HepG2 (cell line): Measurements from ENCODE around the gene TRMT1. TPM values are rescaled to one million over a fixed set of nuclear protein-coding genes. Genes with fewer than 3 reads are reported as not detected.

Experiments
- CBX2 ChIP-seq, 2 experiments: fragments of 200-600 bp in 1 of 2; sonication (generic); formaldehyde crosslinking in 1 of 2; IDR thresholded peaks; 2 replicates each; pipeline versions ENCODE4 v1.7.0 to v1.8.1; 2018 to 2022; ENCODE audit warnings: low read depth in 2 of 2, low read length in 1 of 2, mild to moderate bottlenecking in 1 of 2, missing genetic modification reagents in 1 of 2
- FLYWCH1 ChIP-seq: sonication (generic); formaldehyde crosslinking; IDR thresholded peaks from 2 replicates; pipeline ENCODE4 v1.8.1; 2023; ENCODE audit warnings: mild to moderate bottlenecking, missing genetic modification reagents
- FOXP1 ChIP-seq, 2 experiments: fragments of 450-650 bp in 1 of 2; IDR thresholded peaks; 2 replicates each; pipeline ENCODE4 v1.6.1; 2017 to 2018; ENCODE audit warnings: antibody characterized with exemption in 1 of 2
- GATA4 ChIP-seq: sonication (generic); IDR thresholded peaks from 2 replicates; pipeline ENCODE4 v1.6.1; 2016; ENCODE audit warnings: antibody characterized with exemption, low read depth, borderline replicate concordance
- HES4 ChIP-seq: sonication (generic); formaldehyde crosslinking; IDR thresholded peaks from 2 replicates; pipeline ENCODE4 v1.9.0; 2021; ENCODE audit warnings: mild to moderate bottlenecking, missing genetic modification reagents, borderline replicate concordance
- HNF4G ChIP-seq, 2 experiments: sonication (generic) in 1 of 2; formaldehyde crosslinking in 1 of 2; IDR thresholded peaks; 2 replicates each; pipeline versions ENCODE4 v1.4.0 to v1.6.1; 2011 to 2020; ENCODE audit warnings: borderline replicate concordance in 2 of 2, low read depth in 2 of 2, mild to moderate bottlenecking in 2 of 2, low read length in 1 of 2, missing genetic modification reagents in 1 of 2, moderate library complexity in 1 of 2
- HOXA3 ChIP-seq: sonication (generic); formaldehyde crosslinking; IDR thresholded peaks from 2 replicates; pipeline ENCODE4 v1.5.0; 2020; ENCODE audit warnings: missing genetic modification reagents
- JUND ChIP-seq: sonication (generic); formaldehyde crosslinking; IDR thresholded peaks from 2 replicates; pipeline ENCODE4 v1.8.0; 2022; ENCODE audit warnings: mild to moderate bottlenecking, missing genetic modification reagents
- MLX ChIP-seq: IDR thresholded peaks from 2 replicates; pipeline ENCODE4 v1.6.1; 2016
- NCOA2 ChIP-seq: sonication (generic); formaldehyde crosslinking; IDR thresholded peaks from 2 replicates; pipeline ENCODE4 v1.8.0; 2022; ENCODE audit warnings: inconsistent platforms
- RBM39 ChIP-seq: fragments of 200-400 bp; formaldehyde crosslinking; IDR thresholded peaks from one replicate; pipeline ENCODE4 v1.6.1; 2018; ENCODE audit warnings: antibody characterized with exemption, mild to moderate bottlenecking, low read depth, low read length; ENCODE audit not compliant: poor library complexity, severe bottlenecking
- SALL2 ChIP-seq: sonication (generic); formaldehyde crosslinking; IDR thresholded peaks from 2 replicates; pipeline ENCODE4 v1.8.1; 2023; ENCODE audit warnings: mild to moderate bottlenecking, missing genetic modification reagents, inconsistent platforms
- SMC3 ChIP-seq: IDR thresholded peaks from 2 replicates; pipeline ENCODE4 v1.6.1; 2011; ENCODE audit warnings: low read length, improper control_type of control experiment
- SOX5 ChIP-seq: IDR thresholded peaks from 2 replicates; pipeline ENCODE4 v1.6.1; 2016; ENCODE audit warnings: borderline replicate concordance
- THAP8 ChIP-seq: sonication (generic); formaldehyde crosslinking; IDR thresholded peaks from 2 replicates; pipeline ENCODE4 v1.5.1; 2020; ENCODE audit warnings: missing genetic modification reagents, mild to moderate bottlenecking, borderline replicate concordance
- WIZ ChIP-seq: sonication (generic); formaldehyde crosslinking; IDR thresholded peaks from 2 replicates; pipeline ENCODE4 v1.5.1; 2020; ENCODE audit warnings: mild to moderate bottlenecking, missing genetic modification reagents
- ZBTB1 ChIP-seq: sonication (generic); formaldehyde crosslinking; IDR thresholded peaks from 2 replicates; pipeline ENCODE4 v1.4.0; 2020; ENCODE audit warnings: missing genetic modification reagents, borderline replicate concordance
- ZEB1 ChIP-seq: IDR thresholded peaks from 2 replicates; pipeline ENCODE4 v1.6.1; 2012; ENCODE audit warnings: mild to moderate bottlenecking, low read depth, inconsistent platforms; ENCODE audit not compliant: insufficient replicate concordance
- ZNF331 ChIP-seq: sonication (generic); formaldehyde crosslinking; IDR thresholded peaks from 2 replicates; pipeline ENCODE4 v1.4.0; 2020; ENCODE audit warnings: missing genetic modification reagents
- ZNF558 ChIP-seq: sonication (generic); formaldehyde crosslinking; IDR thresholded peaks from 2 replicates; pipeline ENCODE4 v1.9.0; 2022; ENCODE audit warnings: mild to moderate bottlenecking, missing genetic modification reagents, borderline replicate concordance
- ZNF607 ChIP-seq: sonication (generic); formaldehyde crosslinking; IDR thresholded peaks from 2 replicates; pipeline ENCODE4 v1.5.1; 2020; ENCODE audit warnings: missing genetic modification reagents, mild to moderate bottlenecking, borderline replicate concordance
- ZNF609 ChIP-seq: sonication (generic); formaldehyde crosslinking; IDR thresholded peaks from 2 replicates; pipeline ENCODE4 v1.4.0; 2020; ENCODE audit warnings: mild to moderate bottlenecking, missing genetic modification reagents, borderline replicate concordance
- ZNF766 ChIP-seq: sonication (generic); formaldehyde crosslinking; IDR thresholded peaks from 2 replicates; pipeline ENCODE4 v1.5.0; 2020; ENCODE audit warnings: missing genetic modification reagents, borderline replicate concordance
- ZSCAN9 ChIP-seq: IDR thresholded peaks from 2 replicates; pipeline ENCODE4 v1.6.1; 2016; ENCODE audit warnings: borderline replicate concordance
- polyA plus RNA-seq, 8 experiments: library from polyadenylated mRNA; depleted of rRNA in 3 of 8; stranded (reverse) in 7 of 8; unstranded in 1 of 8; fragments of >200 nt; fragmentation: Illumina TruSeq in 4 of 8; extraction: Trizol in 4 of 8; gene quantifications; 2 replicates each; pipeline versions ENCODE4 v1.2.1 to v1.2.3, GENCODE V29; 2011 to 2016; ENCODE audit warnings: low read depth in 4 of 8, missing spikeins in 1 of 8, mixed read lengths in 1 of 8; ENCODE audit not compliant: insufficient read depth in 1 of 8
- total RNA-seq, 5 experiments: library from RNA; depleted of rRNA; stranded (reverse); fragments of >200 nt; fragmentation: Illumina TruSeq; extraction: Trizol; gene quantifications; 2 replicates each; pipeline ENCODE4 v1.2.3, GENCODE V29; 2016; ENCODE audit warnings: low read depth in 1 of 5

The TRMT1 gene
- total and polyA plus RNA-seq, 2 of the 13 experiments (the other 11 are each of a cell fraction or from before 2014, with no cell fraction given): 35.5 to 44.1 TPM

GRCh38 chr19:13060233-13060963 is 56.1 kb downstream of the TRMT1 start (continued):
- TF ChIP-seq ZNF609 (CRISPR knock-in tag) (peak; percentile 82; the same call in 1 of the 2 replicates), MLX (CRISPR knock-in tag) (no peak), THAP8 (no peak), SOX5 (CRISPR knock-in tag) (peak; percentile 67; the same call in 1 of the 2 replicates), ZNF607 (peak; percentile 76; the same call in 1 of the 2 replicates), GATA4 (no peak), FOXP1 (IDR thresholded peaks at IDR 0.05) (no peak), FOXP1 (CRISPR knock-in tag; IDR thresholded peaks at IDR 0.05) (peak; percentile 14; the same call in 1 of the 2 replicates), ZSCAN9 (CRISPR knock-in tag) (no peak), HOXA3 (peak; percentile 79), JUND (0 out of 2 replicates have a peak, but pooled peaks have one; percentile 49), ZNF558 (CRISPR knock-in tag) (no peak), ZNF331 (no peak; the same call in 1 of the 2 replicates), ZNF766 (no peak), FLYWCH1 (CRISPR knock-in tag) (no peak), SALL2 (CRISPR knock-in tag) (no peak), ZBTB1 (CRISPR knock-in tag) (no peak), CBX2 (IDR thresholded peaks at IDR 0.05; ENCODE audit: low read depth, low read length) (no peak), CBX2 (CRISPR knock-in tag; IDR thresholded peaks at IDR 0.05; ENCODE audit: low read depth) (no peak), SMC3 (no peak; the same call in 1 of the 2 replicates), HES4 (CRISPR knock-in tag) (no peak), NCOA2 (peak; percentile 92), WIZ (CRISPR knock-in tag) (no peak), HNF4G (IDR thresholded peaks at IDR 0.05; ENCODE audit: borderline replicate concordance, low read depth, low read length) (peak; percentile 46; the same call in 1 of the 2 replicates), HNF4G (CRISPR knock-in tag; IDR thresholded peaks at IDR 0.05; ENCODE audit: borderline replicate concordance, low read depth) (0 out of 2 replicates have a peak, but pooled peaks have one; percentile 56), ZEB1 (no peak), RBM39 (peak; percentile 23)
